GM18519 (cell line): Measurements from ENCODE around the gene SLC25A21.
"Not testable (repeated sequence)": the region's sequence is repeated elsewhere in the genome, so short reads cannot be mapped to it uniquely, and the experiment has no call there.

Experiments used
- ATAC-seq: cut with Tn5 transposase; IDR thresholded peaks from one replicate; pipeline ENCODE4 v1.9.1; 2021; ENCODE audit warnings: mild to moderate bottlenecking, moderate library complexity; ENCODE audit not compliant: unreplicated experiment, low FRiP score

Gene SLC25A21

DNA sequence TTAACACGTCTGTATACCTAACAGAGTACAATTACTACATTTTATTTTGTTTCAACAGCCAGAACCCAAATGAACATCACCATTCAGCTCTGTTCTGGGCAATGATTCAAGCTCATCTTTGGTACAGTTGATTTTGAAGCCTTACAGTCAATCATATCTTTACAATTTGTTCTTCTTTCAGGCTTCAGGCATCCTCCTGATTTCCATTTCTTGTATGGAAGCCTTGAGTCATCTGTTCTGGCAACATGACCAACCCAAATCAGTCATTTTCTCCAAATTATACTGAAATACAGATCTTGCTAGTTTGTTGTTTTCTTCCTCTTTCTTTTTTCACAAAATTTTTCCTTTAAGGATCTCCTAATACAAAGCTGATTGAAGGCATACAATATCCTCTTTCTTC, 430.5 kb downstream of the SLC25A21 start:
- no peak for ATAC-seq

- no peak for ATAC-seq
These were observed 434.1 kb downstream of the SLC25A21 start for GRCh38 chr14:36738269-36738668.

DNA sequence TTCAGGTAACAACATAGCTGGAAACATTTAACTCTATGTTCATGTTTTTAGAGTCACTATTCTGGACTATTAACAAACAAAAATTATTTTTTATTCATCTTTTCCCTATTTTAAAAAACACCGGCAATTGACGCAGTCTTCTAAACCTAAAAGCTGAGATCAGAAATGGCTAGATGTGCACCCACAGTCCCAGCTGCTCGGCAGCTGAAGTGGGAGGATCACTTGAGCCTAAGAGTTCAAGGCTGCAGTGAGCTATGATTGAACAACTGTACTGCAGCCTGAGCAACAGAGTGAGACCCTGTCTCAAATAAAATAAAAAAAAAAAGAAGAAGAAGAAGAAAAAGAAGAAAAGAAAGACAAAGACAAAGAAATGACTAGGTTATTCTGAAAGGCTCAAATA, 446.3 kb downstream of the SLC25A21 start:
- ATAC-seq, result no peak

DNA sequence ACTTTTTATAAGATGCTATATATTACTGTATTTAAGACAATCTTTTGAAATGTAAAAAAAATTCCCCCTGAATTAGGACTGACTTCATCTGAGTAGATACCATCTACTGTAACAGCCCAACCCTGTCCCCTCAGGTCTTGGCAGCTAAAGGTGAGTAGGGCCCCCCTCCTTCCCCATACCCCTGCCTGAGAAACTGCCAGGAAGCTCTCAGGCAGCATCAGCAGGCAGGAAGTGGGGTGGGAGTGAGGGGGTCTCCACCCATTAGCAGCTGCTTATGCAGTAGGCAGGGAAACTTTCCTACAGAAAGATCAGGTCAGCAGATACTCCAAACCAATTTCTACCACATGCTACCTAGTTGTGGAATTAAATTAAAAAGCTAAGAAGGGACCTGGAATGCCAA, 448.2 kb downstream of the SLC25A21 start:
- no peak for ATAC-seq

DNA sequence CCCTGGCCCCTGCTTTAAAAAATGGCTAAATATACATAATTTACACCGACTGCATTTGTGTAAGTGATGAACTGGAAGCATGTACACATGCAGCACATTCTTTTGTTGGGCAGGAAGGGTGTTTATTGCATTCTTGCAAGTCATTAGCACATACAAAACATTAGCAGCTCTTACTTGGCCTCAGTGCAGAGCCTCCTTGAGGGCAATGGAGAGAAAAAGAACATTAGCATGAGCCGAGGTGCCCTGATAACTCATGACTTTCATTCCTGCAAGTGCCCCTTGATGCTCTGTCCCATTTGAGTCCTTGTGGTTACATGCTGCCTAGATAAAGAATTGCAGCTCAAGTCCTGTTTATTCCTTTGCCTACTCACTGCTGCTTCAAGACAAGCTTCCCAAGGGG, 448.9 kb downstream of the SLC25A21 start:
- ATAC-seq, result no peak

- ATAC-seq, result no peak
These were observed 450.5 kb downstream of the SLC25A21 start for GRCh38 chr14:36721877-36722276.

GRCh38 chr14:36720657-36721056, 451.7 kb downstream of the SLC25A21 start:
- no peak for ATAC-seq

DNA sequence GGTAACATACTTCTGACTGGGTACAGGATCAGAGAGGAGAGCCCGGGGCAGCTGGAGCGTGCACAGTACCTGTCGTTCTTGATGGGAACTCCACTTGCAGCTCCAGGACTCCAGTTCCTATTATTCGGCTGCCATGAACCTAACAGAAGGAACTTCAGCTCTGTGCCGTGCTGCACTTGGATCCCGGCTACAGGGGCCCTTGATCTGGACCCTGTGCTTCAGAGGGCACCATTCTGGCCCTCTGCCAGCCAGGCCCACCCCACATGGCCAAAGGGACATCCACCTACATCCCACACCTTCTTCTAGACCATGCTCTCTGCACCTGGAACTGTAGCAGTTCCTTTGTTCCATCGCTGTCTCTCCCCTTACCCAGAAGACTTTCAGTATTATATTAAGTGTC, 452.6 kb downstream of the SLC25A21 start:
- ATAC-seq, result no peak

- no peak for ATAC-seq
These were observed 454.2 kb downstream of the SLC25A21 start for GRCh38 chr14:36718216-36718615.

GRCh38 chr14:36717363-36717762, 455.0 kb downstream of the SLC25A21 start:
- no peak for ATAC-seq

- ATAC-seq, result no peak
These were observed 455.7 kb downstream of the SLC25A21 start for GRCh38 chr14:36716614-36717184.

GRCh38 chr14:36713960-36714703, 458.3 kb downstream of the SLC25A21 start:
- no peak for ATAC-seq

GRCh38 chr14:36707570-36707969, 464.8 kb downstream of the SLC25A21 start:
- no peak for ATAC-seq

GRCh38 chr14:36702474-36702873, 469.9 kb downstream of the SLC25A21 start:
- no peak for ATAC-seq

GRCh38 chr14:36701132-36701531, 471.3 kb downstream of the SLC25A21 start:
- ATAC-seq, result no peak

GRCh38 chr14:36700651-36701050, 471.8 kb downstream of the SLC25A21 start:
- no peak for ATAC-seq

DNA sequence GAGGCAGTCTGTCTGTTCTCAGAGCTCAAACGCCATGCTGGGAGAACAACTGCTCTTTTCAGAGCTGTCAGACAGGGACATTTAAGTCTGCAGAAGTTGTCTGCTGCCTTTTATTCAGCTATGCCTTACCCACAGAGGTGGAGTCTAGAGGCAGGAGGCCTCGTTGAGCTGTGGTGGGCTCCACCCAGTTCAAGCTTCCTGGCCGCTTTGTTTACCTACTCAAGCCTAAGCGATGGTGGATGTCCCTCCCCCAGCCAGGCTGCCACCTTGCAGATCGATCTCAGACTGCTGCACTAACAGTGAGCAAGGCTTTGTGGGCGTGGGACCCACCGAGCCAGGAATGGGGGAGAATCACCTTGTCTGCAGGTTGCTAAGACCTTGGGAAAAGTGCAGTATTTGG, 473.0 kb downstream of the SLC25A21 start:
- ATAC-seq, result not testable (repeated sequence)

GRCh38 chr14:36690311-36691040, 481.9 kb downstream of the SLC25A21 start:
- ATAC-seq, result no peak

DNA sequence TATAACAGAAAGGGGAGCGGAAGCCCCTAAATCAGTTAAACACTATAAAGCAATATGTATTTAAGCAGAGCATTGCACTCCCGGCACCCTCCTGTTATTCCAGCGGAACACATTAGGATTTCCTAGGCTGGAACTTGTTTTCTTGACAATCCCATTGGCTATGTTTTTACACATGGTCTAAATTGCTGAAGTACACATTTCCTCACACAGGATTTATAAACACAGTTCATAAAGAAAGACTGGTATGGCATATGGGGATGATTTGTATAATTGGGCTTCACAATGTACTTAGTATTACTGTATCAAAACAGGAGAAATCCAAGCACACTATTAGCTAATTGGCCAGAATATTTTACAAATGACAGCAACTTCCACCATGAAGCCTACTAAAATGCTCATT, 487.5 kb downstream of the SLC25A21 start:
- no peak for ATAC-seq

DNA sequence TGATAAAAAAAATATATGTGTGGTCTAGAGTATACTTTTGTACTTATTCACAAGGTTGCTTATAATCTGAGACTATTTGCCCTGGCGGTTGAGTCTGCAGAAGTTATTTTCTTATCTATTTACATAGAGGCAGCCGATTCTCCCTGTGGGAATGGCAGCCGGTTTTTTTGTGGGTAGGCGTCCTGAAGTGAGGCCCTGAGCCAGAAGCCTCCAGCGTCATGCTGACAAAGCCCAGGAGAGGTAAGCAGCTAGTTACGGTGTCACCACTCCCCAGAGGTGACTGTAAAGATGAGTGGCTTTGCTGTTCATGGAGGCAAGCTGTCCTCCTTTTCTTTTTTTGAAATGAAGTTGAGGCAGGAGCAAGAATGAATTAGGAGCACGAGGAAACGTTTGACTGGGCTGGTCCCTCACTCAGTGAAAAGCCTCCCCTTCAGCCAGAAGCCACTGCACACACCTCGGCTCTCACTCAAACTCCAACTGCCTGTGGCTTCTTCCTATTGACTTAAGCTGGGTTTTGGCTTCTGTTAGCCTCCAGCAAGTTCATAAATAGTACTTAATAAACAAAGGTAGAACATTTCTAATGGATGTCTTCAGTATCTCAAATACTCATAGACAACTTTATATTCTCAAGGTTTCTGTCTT, 489.2 kb downstream of the SLC25A21 start:
- ATAC-seq, result no peak

GRCh38 chr14:36682338-36682737, 490.1 kb downstream of the SLC25A21 start:
- no peak for ATAC-seq
